Endothelial cell of umbilical vein (primary cell): ENCODE measurements around the gene PCGF3.
"Not testable (repeated sequence)": the region's sequence is repeated elsewhere in the genome, so short reads cannot be mapped to it uniquely, and the experiment has no call there.

Experiments used
- CTCF ChIP-seq, 2 donors: IDR thresholded peaks; 1 replicate in 1 of 2; 2 replicates in 1 of 2; pipeline ENCODE4 v1.5.1; 2011; ENCODE audit warnings: low read length in 2 of 2, mild to moderate bottlenecking in 2 of 2, moderate library complexity in 2 of 2, control low read depth in 1 of 2, inconsistent platforms in 1 of 2, low read depth in 1 of 2; ENCODE audit not compliant: insufficient read depth in 1 of 2; ENCODE audit errors: extremely low read depth in 1 of 2
- EZH2 ChIP-seq: IDR thresholded peaks from 2 replicates; pipeline ENCODE4 v1.6.1; 2012; ENCODE audit warnings: borderline replicate concordance, low read depth, mild to moderate bottlenecking, moderate library complexity, low read length, inconsistent platforms; ENCODE audit not compliant: severe bottlenecking
- MAX ChIP-seq: IDR thresholded peaks from 2 replicates; pipeline ENCODE4 v1.6.1; 2011; ENCODE audit not compliant: insufficient read depth, insufficient read length
- MYC ChIP-seq: IDR thresholded peaks from one replicate; pipeline ENCODE4 v1.6.1; 2011; ENCODE audit warnings: mild to moderate bottlenecking, low read depth, low read length
- POLR2A ChIP-seq: IDR thresholded peaks from 2 replicates; pipeline ENCODE4 v1.6.1; 2012; ENCODE audit warnings: low read depth, mild to moderate bottlenecking, control low read depth, low read length
- POLR2AphosphoS5 ChIP-seq: IDR thresholded peaks from 2 replicates; pipeline ENCODE4 v1.6.1; 2012; ENCODE audit warnings: low read depth, mild to moderate bottlenecking, control low read depth, low read length, moderate library complexity; ENCODE audit not compliant: insufficient read depth

GRCh38 chr4:780255-780654 is 74.6 kb downstream of the PCGF3 start:
- not testable (repeated sequence) for TF ChIP-seq POLR2A; CTCF (IDR thresholded peaks at IDR 0.05; ENCODE audit: extremely low read depth in 1 of 2, insufficient read depth in 1 of 2, low read depth in 1 of 2, low read length in 2 of 2); MYC; POLR2AphosphoS5; MAX; EZH2
